ENCODE measurements around the gene MTMR2.

- no peak for TF ChIP-seq POLR2A (IDR thresholded peaks at IDR 0.05; ENCODE audit: borderline replicate concordance, extremely low read depth, insufficient read depth, insufficient read length)
- no peak for TF ChIP-seq SP1 (IDR thresholded peaks at IDR 0.05; ENCODE audit: low read depth)
- TF ChIP-seq CTCF (IDR thresholded peaks at IDR 0.05 in 2 of 3, conservative IDR thresholded peaks at IDR 0.05 in 1 of 3; ENCODE audit: borderline replicate concordance in 1 of 3, insufficient read depth in 1 of 3, low read depth in 2 of 3, low read length in 2 of 3) = no peak
- TF ChIP-seq EZH2 (IDR thresholded peaks at IDR 0.05) = no peak
These were observed 32.3 kb downstream of the MTMR2 start for GRCh38 chr11:95891423-95892170.
